Endothelial cell of coronary artery (primary cell): ENCODE data around the gene C16orf89. TPM values are rescaled to one million over a fixed set of nuclear protein-coding genes. Genes with fewer than 3 reads are reported as not detected.

Source experiments
- total RNA-seq: library from RNA; depleted of rRNA; stranded (reverse); fragments of >200 nt; gene quantifications from 2 replicates; pipeline ENCODE4 v1.2.3, GENCODE V29; 2014

The C16orf89 gene
- not detected in 2 replicates for total RNA-seq

GRCh38 chr16:5065813-5066212 is at the start of gene C16orf89:
Gene C16orf89, minus strand, starts transcription at chr16:5065956. Its CDS starts 48 bp downstream, at chr16:5065908.

DNA sequence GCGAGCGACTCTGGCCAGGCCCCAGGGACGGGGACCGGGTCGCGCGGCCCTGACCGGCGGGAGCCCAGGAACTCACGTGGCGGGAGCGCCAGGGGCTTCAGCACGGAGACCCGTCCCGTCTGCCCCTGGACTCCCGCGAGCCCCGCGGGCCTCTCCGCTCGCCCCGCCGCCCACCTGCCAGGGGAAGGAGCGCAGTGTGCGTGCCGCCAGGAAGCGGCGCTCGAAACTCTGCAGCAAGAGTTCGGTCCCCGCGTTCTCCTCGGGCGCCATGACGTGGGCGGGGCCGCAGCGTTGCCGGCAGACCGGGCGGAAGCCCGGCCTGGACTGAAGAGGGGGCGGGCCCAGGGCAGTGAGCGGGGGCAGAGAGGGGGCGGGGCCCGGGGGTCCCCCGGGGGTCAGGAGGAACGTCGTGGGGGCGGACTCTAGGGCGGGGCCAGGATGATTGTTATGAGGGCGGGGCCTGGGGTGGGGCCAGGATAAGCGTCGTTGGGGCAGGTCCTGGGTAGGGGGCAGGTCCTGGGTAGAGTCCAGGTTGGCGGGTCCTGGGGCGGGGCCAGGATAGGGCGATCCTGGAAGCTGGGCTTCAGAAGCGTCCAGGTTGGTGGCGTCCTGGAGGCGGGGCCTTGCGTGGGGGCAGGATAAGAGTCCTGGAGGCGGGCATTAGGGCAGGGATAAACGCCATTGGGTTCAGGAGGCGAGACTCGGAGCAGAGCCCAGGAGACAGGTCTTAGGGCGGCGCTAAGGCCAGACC is 31.9 kb upstream of the C16orf89 start, which contains the start of gene EEF2KMT:
Gene EEF2KMT (minus strand): TSS at position 326 of the 751 bp plus-strand sequence. CDS start 56 bp downstream, at position 270.

GRCh38 chr16:5071681-5072333 is 6.1 kb upstream of the C16orf89 start, which contains the start of gene ALG1:
Gene ALG1, plus strand, starts transcription at chr16:5071843. Its CDS starts 7 bp downstream, at chr16:5071850.

GRCh38 chr16:5033256-5034166 is 32.2 kb downstream of the C16orf89 start, which contains the start of gene NAGPA:
Gene NAGPA, minus strand, starts transcription at chr16:5033935. Its CDS starts 21 bp downstream, at chr16:5033914.

Other genes starting within 250 kb of the C16orf89 start
- 49.2 and 56.7 TPM in 2 replicates for gene GLYR1, start 218.7 kb downstream of the C16orf89 start, total RNA-seq
- gene UBN1, start 218.5 kb downstream of the C16orf89 start, total RNA-seq: 23.7 and 26.5 TPM in 2 replicates
- gene PPL, start 128.8 kb downstream of the C16orf89 start, total RNA-seq: 0.18 and 1.0 TPM in 2 replicates
- gene SEC14L5, start 107.6 kb downstream of the C16orf89 start, total RNA-seq: not detected in 2 replicates
- 13.9 and 16.6 TPM in 2 replicates for gene NAGPA, start 32.0 kb downstream of the C16orf89 start, total RNA-seq
- gene ALG1, start 5.9 kb upstream of the C16orf89 start, total RNA-seq: 26.4 and 33.3 TPM in 2 replicates
- gene EEF2KMT, start 31.8 kb upstream of the C16orf89 start, total RNA-seq: 10.2 and 10.6 TPM in 2 replicates